AG09309 (cell line): ENCODE results near the gene PSMD11.

Experiments used
- DNase-seq: peaks from one replicate; pipeline ENCODE4 v3.0.0-alpha.2; 2010; ENCODE audit warnings: low read depth
- H3K4me3 ChIP-seq: 2 replicates; pipeline ENCODE4 v1.5.1; 2011; ENCODE audit warnings: mild to moderate bottlenecking, low read depth, low read length, moderate library complexity; ENCODE audit not compliant: control insufficient read depth
- TF ChIP-seq, protein P1 (sequence below): IDR thresholded peaks from 2 replicates; pipeline ENCODE4 v1.5.1; 2011; ENCODE audit warnings: mild to moderate bottlenecking, low read depth, low read length, inconsistent platforms; ENCODE audit not compliant: insufficient read depth, control insufficient read depth; ENCODE audit errors: missing control alignments

PSMD11 gene

DNA sequence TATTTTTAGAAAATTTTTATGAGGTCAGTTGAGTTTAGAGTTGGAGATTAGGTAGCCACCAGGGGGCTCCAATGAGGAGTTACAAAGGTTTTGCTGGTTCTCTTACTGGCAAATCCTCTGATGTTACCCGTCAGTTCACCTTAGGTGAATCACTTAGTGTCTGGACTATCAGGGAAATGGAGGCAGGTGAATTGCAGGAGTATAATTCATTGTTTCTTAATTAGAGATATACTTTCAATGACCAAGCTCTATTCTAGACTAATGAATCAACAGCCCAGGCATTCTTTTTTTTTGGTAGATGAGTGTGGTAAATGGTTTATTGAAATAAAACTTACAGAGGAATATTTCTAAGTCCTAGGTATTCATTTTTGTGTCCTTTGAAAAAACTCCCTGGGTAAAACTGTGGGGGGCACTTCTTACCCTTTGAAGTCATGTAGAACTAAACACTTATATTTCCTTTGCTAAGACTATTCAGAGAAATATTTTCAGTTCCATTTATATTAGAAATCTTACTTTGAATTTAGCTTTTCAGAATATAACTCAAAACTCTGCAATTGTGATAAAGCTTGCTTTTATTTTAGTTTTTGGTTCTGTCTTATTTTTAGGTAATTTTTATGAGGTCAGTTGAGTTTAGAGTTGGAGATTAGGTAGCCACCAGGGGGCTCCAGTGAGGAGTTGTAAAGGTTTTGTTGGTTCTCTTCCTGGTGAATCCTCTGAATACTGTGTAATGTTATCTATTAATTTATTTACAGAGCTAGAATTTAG lies 17.7 kb downstream of the PSMD11 start:
- TF ChIP-seq, protein P1, sequence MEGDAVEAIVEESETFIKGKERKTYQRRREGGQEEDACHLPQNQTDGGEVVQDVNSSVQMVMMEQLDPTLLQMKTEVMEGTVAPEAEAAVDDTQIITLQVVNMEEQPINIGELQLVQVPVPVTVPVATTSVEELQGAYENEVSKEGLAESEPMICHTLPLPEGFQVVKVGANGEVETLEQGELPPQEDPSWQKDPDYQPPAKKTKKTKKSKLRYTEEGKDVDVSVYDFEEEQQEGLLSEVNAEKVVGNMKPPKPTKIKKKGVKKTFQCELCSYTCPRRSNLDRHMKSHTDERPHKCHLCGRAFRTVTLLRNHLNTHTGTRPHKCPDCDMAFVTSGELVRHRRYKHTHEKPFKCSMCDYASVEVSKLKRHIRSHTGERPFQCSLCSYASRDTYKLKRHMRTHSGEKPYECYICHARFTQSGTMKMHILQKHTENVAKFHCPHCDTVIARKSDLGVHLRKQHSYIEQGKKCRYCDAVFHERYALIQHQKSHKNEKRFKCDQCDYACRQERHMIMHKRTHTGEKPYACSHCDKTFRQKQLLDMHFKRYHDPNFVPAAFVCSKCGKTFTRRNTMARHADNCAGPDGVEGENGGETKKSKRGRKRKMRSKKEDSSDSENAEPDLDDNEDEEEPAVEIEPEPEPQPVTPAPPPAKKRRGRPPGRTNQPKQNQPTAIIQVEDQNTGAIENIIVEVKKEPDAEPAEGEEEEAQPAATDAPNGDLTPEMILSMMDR: peak; percentile 68
- H3K4me3 ChIP-seq: no peak overlapping the region
- DNase-seq: no peak

DNA sequence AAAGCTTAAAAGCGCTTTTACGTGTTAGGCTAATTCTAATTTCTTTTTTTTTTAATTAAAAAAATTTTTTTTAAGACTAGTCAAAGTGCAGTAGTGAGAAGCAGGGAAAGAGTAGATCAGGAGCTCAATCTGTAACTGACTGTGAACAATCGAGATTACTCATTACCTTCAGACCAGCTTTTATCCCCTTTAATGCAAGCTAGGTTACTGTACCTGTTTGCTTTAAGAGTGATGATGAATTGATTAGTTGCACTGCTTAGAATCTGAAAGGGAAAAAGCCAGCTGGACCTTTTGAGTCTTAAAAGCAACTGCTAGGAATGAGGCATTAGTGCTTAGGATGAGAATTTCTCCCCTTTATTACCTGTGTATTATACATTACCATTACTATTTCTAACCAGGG lies 19.0 kb downstream of the PSMD11 start:
- TF ChIP-seq, protein P1: no peak
- no peak overlapping the region for H3K4me3 ChIP-seq
- no peak for DNase-seq

DNA sequence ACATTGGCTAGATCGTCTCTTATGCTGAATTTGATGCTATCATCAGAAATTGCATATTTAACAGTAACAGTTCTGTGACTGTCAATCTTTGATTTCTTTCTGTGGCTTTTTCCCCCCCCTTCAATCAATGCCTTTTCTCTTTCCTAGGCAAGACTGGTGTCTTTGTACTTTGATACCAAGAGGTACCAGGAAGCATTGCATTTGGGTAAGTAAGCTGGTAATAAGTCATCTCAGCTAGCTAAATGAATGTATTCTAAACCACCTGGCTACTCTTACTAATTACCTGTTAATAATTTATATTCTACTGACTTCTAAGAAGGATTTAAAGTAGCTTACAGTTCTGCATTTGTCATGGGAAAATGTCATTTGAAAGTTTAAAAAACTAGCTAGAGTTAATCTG lies 20.1 kb downstream of the PSMD11 start:
- H3K4me3 ChIP-seq: no peak overlapping the region
- TF ChIP-seq, protein P1: no peak
- DNase-seq: no peak

DNA sequence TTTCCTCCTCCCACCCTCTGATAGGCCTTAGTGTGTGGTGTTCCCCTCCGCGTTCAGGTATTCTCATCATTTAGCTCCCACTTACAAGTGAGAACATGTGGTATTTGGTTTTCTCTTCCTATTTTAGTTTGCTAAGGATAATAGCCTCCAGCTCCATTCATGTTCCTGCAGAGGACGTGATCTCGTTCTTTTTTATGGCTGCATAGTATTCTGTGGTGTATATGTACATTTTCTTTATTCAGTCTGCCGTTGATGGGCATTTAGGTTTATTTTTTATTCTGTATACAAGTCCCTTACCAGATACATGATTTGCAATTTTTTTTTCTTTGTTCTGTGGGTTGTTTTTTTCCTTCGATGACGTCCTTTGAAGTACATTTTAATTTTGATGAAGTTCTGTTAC lies 23.6 kb downstream of the PSMD11 start:
- DNase-seq: no peak
- no peak overlapping the region for H3K4me3 ChIP-seq
- TF ChIP-seq, protein P1: no peak

DNA sequence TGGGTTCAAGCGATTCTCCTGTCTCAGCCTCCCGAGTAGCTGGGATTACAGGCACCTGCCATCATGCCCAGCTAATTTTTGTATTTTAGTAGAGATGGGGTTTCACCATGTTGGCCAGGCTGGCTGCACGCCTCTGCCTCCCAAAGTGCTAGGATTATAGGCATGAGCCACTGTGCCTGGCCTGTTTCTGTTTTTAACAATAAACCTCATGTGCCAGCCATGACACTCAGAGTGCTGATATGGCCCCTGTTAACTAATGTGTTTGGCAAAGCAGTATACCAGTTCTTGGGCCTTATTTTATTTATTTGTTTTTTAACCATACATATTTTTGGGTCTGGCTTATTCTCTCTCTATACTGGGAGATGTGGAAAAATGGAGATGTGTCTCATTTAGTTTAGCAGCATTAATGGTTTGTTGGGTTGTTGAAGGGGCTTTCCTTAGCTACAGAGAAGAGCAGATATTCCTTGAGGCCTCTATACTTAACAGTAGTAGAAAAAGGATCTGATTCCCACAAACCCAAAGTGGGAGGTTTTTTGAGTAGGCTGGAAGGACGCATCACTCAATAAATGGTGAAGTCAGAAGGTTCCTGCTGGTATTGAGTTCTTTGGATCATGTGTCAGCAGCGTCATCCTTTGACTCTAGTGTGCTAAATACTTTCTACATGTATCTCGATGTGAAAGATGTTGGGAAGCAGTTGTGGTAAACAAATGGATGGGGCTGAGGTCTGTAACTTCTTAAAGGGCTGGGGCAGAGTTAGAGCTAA lies 26.3 kb downstream of the PSMD11 start:
- TF ChIP-seq, protein P1: no peak
- DNase-seq: no peak
- H3K4me3 ChIP-seq: no peak overlapping the region

DNA sequence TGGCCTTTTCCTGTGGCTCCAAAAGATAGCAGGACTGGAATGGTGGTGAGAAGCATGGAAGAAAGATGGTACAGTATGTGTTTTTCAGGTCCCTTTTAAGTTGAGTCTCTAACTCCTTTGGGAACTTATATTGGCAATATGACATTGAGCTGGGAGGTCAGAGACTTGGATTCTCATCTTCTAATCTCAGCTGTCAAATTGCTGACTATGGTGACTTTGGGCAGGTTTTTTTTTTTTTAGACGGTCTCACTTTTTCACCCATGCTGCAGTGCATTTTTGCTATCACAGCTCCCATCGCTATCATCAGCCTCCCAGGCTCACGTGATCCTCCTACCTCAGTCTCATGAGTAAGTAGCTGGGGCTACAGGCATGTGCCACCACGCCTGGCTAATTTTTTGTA lies 27.3 kb downstream of the PSMD11 start:
- no peak for DNase-seq
- TF ChIP-seq, protein P1: no peak
- H3K4me3 ChIP-seq: no peak overlapping the region

DNA sequence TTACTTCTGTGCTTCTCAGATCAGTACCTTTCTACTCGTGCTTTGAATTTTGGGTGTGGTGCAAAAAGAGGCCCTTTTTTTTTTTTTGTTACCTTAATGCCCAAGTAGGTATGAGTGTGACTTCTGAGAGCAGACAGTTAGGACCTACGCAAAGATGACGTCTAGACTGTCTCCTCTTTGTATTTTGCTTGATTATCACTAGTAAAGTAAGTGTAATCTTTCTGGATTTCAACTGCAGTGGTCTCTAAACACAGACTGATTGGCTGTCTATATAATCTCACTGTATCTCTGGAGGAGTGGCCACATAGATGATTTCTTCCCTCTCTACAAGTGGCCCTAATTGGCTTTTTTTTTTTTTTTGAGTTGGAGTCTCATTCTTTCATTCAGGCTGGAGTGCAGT lies 30.9 kb downstream of the PSMD11 start:
- H3K4me3 ChIP-seq: no peak overlapping the region
- DNase-seq: no peak
- TF ChIP-seq, protein P1: no peak
